Measurements from ENCODE around the gene PNMT.
"Not testable (repeated sequence)": the region's sequence is repeated elsewhere in the genome, so short reads cannot be mapped to it uniquely, and the experiment has no call there.

The PNMT gene

DNA sequence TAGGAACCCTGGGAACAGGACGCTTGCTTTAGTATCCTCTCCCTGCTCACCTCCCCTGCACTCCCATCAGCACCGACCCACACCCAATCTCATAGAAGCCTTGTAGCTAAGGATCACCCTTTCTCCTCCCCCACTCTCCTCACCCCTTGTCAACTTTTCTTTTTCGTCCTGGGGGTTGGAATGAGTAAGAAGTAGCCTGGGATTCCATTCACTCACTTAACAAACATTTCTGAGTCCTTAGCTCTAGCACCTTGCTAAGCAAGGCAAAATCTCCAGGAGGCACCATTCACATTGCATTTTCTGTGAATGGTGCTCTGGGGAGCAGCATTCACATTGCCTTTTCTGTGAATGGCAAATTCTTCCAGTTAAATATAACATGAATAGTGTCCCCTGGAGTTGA is 20.7 kb downstream of the PNMT start:
- DNase-seq, result no peak

DNA sequence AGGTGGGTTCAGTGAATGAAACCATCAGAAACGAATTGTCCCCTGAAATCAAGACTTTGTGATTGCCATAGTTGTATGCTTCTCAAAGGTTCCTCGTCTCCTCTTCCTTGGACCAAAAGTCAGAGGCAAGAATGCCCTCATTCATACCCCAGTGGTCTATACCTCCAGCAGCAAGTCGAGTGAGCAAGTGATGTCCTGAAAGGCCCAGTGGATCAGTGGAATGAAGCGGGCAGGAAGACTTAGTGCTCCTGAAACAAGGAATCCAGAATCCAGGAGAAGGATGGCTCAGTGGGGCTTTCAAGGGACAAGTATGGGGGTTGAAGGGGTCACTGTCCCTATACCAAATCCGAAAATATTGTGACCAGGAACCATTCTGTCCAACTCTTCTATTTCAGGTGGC is 26.3 kb downstream of the PNMT start:
- DNase-seq, result no peak

DNA sequence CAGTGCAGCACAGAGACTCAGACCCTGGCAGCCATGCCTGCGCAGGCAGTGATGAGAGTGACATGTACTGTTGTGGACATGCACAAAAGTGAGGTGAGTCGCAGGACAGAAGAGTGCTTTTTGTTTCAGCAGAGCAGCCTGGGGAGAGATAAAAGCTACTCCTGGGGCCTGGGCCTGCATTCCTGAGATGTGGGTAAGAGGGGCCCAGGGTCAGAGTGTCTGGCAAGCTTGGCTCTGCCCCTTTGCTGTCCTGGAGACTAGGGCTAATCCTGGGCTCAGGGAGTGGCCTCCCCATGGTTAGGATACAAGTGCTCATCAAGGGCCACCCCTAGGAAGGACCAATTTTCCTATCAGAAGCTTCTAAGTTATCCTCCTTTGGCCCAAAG is 26.8 kb downstream of the PNMT start:
- no peak for DNase-seq

DNA sequence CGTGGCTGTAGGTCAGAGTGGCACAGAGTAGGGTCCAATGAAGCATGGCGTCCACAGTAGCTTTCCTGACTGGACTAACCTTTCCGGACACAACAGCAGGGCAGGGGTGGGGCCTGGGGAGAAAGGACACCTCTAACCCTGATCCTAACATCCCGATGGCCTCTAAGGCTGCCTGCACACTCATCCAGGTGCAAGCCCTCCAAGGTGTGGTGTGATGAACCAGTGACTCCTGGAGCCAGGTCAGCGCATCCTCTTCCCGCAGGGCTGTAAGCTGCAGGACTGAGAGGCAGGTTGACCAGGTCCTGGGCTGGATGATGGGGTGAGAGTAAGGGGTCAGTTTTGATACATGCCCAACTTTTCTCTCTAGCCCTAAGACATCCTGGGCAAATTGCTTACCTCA is 28.5 kb downstream of the PNMT start:
- DNase-seq, result no peak

DNA sequence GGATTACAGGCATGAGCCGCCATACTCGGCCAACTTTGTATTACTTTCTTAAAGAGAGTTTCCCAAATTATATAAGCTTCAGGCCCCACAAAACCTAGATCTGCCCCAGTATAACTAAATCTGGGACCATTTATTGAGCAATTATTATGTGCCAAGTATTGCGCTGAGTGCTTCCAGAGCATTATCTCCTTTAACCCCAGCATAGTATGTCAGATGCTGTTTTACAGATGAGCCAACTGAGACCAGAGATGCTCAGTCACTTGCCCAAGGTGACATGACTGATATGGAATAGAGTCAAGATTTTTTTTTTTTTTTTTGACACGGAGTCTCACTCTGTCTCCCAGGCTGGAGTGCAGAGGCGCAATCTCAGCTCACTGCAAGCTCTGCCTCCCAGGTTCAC is 29.7 kb downstream of the PNMT start:
- DNase-seq, result no peak

DNA sequence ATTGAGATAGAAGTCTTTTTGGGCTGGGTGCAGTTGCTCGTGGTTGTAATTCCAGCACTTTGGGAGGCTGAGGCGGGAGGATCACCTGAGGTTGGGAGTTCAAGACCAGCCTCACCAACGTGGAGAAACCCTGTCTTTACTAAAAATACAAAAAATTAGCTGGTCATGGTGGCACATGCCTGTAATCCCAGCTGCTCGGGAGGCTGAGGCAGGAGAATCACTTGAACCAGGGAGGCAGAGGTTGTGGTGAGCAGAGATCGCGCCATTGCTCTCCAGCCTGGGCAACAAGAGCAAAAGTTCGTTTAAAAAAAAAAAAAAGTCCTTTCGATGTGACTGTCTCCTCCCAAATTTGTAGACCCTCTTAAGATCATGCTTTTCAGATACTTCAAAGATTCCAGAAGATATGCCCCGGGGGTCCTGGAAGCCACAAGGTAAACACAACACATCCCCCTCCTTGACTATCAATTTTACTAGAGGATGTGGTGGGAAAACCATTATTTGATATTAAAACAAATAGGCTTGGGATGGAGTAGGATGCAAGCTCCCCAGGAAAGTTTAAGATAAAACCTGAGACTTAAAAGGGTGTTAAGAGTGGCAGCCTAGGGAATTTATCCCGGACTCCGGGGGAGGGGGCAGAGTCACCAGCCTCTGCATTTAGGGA is 31.0 kb downstream of the PNMT start:
- DNase-seq, result not testable (repeated sequence)

DNA sequence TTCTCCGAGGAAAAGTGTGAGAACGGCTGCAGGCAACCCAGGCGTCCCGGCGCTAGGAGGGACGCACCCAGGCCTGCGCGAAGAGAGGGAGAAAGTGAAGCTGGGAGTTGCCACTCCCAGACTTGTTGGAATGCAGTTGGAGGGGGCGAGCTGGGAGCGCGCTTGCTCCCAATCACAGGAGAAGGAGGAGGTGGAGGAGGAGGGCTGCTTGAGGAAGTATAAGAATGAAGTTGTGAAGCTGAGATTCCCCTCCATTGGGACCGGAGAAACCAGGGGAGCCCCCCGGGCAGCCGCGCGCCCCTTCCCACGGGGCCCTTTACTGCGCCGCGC is 31.5 kb downstream of the PNMT start, which contains the start of gene ERBB2:
Gene ERBB2 (plus strand): TSS at position 247 of the 330 bp plus-strand sequence. CDS start 175 bp downstream, outside the sequence.
- no peak for DNase-seq

DNA sequence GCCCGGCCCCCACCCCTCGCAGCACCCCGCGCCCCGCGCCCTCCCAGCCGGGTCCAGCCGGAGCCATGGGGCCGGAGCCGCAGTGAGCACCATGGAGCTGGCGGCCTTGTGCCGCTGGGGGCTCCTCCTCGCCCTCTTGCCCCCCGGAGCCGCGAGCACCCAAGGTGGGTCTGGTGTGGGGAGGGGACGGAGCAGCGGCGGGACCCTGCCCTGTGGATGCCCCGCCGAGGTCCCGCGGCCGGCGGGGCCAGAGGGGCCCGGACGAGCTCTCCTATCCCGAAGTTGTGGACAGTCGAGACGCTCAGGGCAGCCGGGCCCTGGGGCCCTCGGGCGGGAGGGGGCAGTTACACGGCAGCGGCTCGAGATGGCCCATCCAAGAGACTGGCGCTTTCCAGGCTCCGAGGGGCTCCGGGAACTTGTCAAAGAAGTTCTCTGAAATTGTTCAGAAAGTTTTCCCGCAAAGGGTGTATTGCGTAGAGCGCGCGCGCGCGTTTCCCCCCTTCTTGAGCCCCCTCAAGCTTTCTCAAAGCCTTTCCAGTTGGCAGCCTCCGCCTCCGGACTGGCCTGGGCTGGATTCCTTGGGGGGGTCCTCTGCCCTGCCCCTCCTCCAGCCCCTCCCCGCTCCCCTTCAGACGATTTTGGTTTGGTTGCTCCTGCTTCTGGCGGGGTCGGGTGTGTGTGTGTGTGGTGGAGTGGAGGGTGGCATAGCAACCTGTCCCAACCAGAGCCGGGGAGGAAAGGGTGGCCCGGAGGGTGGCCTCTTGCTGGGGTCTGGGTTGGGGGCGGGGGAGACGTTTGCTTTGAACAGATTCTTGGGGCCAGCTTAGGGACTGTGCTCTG is 32.1 kb downstream of the PNMT start:
- no peak for DNase-seq

DNA sequence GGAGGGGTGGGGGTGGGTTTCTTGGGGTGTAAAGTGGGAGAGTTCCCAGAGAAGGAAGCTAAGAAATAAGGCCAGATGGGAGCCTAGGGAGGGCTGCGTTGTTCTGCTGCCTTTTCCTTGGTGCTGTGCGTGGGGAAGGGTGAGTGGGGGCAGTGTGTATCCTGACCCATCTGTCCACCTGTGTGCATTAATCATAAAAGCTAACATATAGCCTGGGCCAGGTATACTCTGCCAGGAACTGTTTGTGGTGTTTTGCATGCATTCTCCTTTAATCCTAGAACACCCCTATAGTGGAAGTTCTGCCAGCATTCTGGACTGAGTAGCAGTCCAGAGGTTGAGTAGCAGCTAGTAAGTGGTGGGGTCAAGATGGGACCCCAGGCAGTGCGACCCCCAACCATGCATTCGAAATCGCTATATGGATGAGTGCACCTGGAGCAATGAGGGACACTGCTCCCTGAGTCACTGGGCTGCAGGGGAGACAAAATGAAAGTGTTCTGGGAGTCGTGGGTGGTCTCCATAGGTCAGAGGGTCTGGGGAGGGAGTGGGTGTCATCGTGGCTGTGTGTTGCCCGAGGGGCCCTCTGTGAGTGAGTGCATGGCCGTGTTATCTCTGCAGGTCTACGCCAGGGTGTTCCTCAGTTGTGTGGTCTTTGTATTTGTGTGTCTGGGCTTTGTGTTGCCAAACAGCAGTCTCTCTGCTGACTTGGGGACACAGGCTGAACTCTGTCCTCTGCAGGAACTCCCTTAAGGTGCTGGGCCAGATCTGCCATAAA is 32.9 kb downstream of the PNMT start:
- DNase-seq, result no peak

DNA sequence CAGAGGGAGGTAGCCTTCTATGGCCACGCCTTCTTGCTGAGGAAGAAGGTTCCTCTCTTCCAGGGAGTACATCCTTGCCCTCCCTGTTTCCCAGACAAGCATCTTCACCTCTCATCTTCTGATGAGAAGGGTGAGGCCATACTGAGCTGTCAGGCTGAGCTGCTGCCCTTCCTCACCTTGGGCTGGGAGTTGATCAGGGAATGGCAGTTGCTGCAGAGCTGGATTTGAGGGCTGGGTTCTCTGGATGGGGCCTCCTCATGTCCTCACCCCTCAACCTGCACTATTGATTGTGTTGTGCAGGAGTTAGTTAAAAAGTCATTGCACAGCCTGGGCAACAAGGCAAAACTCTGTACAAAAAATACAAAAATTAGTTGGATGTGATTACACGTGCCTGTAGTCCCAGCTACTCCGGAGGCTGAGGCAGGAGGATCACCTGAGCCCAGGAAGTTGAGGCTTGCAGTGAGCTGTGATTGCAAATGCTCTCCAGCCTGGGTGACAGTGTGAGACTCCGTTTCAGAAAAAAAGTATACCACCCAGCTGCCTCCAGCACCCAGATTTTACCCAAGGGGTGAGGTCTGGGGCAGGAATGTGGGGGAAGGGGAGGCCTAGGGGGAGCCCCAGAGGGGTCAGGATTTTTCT is 33.6 kb downstream of the PNMT start:
- DNase-seq, result no peak

DNA sequence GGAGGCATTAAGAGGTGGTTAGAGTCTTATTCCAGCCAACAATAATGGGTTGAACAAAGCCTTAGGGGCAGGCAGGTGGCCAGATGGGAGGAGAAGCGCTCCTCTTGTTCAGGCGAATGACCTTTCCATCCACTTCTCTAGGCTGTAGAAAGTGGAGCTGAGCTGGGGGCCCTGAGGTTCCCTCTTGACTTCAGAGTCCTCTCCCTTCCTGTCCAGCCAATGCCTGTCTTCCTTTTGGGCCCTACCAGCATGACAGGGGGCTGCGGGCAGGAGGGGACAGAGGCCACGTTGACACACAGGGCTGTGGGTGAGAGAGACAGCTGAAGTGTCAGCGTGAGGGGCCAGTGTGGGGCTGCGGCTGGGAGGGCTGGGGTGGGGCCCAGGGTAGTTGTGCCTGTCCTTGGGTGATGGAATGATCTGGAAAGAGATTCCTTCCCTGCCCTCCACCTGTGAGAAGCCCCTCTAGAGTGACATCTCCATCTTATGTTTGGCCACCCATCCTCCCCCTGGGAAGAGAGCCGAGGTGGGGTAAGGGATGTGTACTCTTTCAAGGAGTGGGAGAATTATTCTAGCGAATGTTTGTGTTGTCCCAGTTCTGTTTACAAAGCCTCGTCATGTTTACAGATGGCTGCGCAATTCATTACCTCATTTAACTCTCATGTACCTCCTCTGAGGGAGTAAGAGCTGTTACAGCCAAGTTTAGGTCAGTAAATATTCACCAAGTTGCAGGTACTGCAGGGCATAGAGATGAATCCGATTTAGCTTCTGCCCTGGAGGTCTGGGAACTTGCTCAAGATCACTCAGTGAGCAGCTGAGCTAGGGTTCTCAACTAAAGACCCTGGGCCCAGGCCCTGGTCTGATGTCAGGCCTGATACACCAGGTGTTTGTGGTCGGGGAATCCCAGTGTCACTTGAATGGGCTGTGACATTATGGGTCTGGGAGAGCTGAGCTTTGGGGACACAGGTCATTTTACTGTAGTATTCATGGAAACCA is 34.9 kb downstream of the PNMT start:
- DNase-seq, result no peak

DNA sequence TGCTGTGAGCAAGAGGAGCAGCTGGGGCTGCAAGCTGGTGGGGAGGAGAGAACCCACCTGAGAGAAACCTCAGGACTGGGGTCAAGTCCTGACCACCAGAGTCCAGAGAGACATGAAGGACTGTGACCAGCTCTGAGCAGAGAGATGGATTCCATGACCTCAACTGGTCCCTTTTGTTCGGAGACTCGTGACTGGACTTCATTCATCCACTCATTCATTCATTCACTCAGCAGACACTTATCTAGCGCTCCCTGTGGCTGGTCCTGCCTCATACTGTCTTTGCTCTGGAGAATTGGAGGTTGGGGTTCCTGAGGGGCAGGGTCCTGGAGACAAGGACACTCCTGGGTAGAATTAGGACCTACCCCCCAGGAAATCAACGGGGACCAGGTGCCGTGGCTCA is 35.7 kb downstream of the PNMT start:
- DNase-seq, result no peak

DNA sequence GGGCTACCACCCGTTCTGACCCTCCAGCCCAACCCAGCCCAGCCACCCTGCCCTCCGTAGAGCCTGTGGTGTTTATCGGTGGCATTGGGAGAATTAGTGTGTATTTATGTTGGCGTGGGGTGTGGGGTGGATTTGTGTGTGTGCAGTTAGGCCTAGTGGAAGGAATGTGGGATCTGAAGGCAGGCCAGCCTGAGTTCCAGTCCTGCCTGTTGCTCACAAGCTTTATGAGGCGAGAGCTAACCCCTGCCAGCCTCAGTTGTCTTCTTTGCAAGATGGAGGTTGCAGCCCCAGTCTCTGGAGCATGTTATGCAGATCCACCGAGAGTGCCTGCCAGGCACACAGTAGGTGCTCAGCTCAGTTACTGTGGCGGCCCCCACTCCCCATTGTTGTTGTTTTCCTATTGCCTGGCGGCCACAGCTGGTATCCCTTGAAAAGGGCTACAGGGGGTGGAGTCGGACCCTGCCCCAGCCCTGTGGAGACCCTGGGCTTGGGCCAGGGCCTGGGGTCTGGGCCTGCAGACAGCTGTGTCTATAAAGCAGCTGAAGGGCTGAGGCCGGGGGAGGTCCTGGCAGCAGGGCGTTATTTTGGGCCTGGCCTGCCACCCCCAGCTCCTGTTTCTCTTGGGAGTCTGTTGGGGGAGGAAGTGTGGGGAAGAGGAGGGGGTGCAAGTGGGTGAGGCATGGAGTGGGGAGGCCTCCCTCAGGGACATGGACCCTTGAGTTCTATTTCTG is 36.7 kb downstream of the PNMT start:
- no peak for DNase-seq

DNA sequence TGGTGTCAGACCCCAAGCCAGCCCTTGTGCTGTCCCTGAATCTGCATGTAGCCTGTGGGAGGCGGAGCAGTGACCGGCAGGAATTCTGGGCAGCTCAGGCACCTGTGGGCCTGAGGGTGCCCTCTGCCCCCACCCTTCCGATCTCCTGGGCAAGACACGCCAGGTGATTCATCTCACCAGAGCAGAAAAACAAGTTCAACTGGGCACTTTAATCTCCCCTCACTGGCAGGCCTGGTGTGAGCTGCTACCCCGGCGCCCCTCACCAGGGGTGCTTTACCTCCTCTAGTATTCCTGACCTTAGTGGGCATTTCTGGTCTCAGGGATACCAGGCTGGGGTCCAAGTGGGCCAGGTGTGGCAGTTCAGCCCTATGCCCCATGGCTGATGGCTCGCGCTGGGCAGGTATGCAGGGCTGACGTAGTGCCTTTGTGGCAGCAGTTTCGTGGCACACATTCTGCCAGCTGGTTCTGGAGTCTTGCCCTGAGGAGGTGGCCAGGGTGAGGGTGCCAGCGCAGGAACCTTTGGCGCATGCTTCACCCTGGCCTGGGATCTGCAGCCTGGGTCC is 37.6 kb downstream of the PNMT start:
- no peak for DNase-seq

DNA sequence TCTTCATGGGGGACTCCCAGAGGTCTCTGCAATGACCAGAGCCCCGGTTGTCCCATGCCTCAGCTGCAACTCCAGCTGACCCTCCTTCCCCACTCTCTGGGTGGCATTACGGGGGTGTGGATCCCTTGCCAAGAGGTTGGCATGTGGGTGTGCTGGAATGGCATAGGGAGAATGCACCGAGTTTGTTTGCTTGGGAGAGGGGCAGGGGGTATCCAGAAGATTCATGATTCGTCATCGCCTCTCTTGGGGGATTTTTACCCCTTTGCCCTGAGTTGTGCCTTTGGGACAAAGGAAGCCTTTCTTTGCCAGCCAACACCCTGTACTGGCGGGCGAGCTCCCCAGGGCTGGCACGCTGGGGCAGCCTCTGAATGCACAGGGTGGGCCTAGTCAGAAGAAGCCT is 38.1 kb downstream of the PNMT start:
- no peak for DNase-seq

DNA sequence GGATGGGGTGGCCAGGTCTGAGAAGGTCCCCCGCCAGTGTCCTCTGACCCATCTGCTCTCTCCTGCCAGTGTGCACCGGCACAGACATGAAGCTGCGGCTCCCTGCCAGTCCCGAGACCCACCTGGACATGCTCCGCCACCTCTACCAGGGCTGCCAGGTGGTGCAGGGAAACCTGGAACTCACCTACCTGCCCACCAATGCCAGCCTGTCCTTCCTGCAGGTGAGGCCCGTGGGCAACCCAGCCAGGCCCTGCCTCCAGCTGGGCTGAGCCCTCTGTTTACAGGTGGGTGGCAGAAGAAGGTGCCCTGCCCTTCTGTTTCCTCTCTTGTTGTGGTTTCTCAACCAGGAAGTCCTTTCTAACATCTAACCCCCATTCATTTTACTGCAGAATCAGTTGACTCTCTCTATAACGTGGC is 38.7 kb downstream of the PNMT start:
- no peak for DNase-seq

DNA sequence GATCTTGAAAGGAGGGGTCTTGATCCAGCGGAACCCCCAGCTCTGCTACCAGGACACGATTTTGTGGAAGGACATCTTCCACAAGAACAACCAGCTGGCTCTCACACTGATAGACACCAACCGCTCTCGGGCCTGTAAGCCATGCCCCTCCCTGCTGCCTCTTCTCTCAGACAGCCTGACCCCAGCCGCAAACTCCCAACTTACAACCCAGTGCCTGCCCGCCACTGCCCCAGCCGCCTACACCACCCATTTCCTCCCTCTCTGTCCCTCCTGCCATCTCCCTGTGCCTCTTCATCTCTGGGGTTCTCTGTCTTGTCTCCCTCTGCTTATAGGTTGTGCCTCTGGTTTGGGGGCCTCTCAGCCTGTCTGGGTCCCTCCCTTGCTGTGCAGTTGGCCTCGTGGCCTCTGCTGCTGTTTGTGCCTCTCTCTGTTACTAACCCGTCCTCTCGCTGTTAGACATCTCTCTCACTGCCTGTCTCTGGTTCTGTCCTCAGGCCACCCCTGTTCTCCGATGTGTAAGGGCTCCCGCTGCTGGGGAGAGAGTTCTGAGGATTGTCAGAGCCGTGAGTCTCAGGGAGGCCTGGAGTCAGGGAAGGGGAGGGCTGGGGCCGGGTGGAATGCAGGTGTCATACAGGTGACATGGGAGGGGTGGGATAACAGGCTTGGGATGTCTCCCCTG is 41.2 kb downstream of the PNMT start:
- no peak for DNase-seq

DNA sequence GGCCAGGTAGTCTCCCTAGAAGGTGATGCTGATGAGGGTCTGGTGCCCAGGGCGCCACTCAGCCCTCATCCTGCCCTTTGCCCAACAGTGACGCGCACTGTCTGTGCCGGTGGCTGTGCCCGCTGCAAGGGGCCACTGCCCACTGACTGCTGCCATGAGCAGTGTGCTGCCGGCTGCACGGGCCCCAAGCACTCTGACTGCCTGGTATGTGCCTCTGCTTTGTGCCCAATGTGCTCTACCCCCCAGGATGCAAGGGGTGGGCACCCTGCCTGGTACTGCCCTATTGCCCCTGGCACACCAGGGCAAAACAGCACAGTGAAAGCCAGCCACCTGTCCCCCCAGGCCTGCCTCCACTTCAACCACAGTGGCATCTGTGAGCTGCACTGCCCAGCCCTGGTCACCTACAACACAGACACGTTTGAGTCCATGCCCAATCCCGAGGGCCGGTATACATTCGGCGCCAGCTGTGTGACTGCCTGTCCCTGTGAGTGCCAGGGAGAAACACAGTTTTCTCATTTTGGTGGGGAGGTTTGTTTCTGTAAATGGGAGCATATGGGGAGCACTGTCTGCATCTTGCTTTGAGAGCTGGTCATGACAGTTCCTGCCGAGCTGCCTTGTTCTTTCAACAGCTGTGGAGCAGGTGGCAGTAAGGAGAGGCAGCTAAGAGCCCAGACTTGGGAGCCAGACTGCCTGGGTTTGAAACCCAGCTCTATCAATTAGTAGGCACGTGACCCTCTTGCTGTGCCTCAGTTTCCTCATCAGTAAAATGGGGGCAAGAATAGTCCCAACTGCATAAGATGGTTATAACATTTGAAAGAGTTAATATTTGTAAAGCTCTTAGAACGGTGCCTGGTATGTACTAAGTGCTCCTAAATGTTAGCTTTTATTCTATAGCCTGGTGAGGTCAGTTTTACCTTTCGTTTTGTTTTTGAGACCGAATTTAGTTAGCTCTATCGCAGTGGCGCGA is 42.0 kb downstream of the PNMT start:
- DNase-seq, result no peak

DNA sequence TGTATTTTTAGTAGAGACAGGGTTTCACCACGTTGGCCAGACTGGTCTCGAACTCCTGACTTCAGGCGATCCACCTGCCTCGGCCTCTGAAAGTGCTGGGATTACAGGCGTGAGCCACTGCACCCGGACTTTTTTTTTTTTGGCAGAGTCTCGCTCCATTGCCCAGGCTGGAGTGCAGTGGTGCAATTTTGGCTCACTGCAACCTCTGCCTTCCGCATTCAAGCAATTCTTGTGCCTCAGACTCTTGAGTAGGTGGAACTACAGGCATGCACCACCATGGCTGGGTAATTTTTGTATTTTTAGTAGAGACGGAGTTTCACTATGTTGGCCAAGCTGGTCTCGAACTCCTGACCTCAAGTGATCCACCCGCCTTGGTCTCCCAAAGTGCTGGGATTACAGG is 42.8 kb downstream of the PNMT start:
- DNase-seq, result not testable (repeated sequence)

Data from midbrain (tissue), 1 donor.